PC-3 (cell line): ENCODE results near the gene LIN52. TPM values are rescaled to one million over a fixed set of nuclear protein-coding genes. Genes with fewer than 3 reads are reported as not detected.

ENCODE experiments used
- ATAC-seq: fragments of 200-7000 bp; cut with Tn5 transposase; 2 replicates; pipeline ENCODE4 v1.9.1; 2020; ENCODE audit warnings: mild to moderate bottlenecking, moderate library complexity
- BruUV-seq: library from RNA; stranded (reverse); fragments of 400-500 nt; replicated peaks from 2 replicates; lab custom pipeline; 2021; lab: Mats Ljungman, UMichigan
- CTCF ChIA-PET: fragments of 300-600 bp; sonication (Branson Sonifier 250); formaldehyde crosslinking; loops from one replicate; lab custom pipeline; 2022; ENCODE audit warnings: antibody characterized with exemption; lab: Charles Lee
- POLR2A ChIA-PET: fragments of 300-600 bp; sonication (Branson Sonifier 250); formaldehyde crosslinking; loops from one replicate; lab custom pipeline; 2022; ENCODE audit warnings: antibody characterized with exemption; ENCODE audit not compliant: unreplicated experiment; lab: Charles Lee
- DNase-seq: peaks from one replicate; pipeline ENCODE4 v3.0.0-alpha.2; 2015
- H2AFZ ChIP-seq: fragments of 300-600 bp; sonication (generic); 2 replicates; pipeline ENCODE4 v1.6.0; 2016; ENCODE audit warnings: antibody characterized with exemption, low read length
- H3F3A ChIP-seq: fragments of 300-600 bp; sonication (generic); one replicate; pipeline ENCODE4 v1.6.0; 2017; ENCODE audit warnings: antibody characterized with exemption, low read length, control low read depth, mild to moderate bottlenecking; ENCODE audit not compliant: unreplicated experiment
- H3K27ac ChIP-seq: fragments of 300-600 bp; sonication (generic); 2 replicates; pipeline ENCODE4 v1.5.1; 2016; ENCODE audit warnings: mild to moderate bottlenecking, low read length
- H3K27me3 ChIP-seq: fragments of 300-600 bp; sonication (generic); 2 replicates; pipeline ENCODE4 v1.6.1; 2016; ENCODE audit warnings: low read length, mixed read lengths
- H3K36me3 ChIP-seq: fragments of 300-600 bp; sonication (generic); 2 replicates; pipeline ENCODE4 v1.6.1; 2016; ENCODE audit warnings: low read depth, mixed run types, low read length, mixed read lengths
- H3K4me1 ChIP-seq: fragments of 300-600 bp; sonication (generic); 2 replicates; pipeline ENCODE4 v1.5.1; 2016; ENCODE audit warnings: low read length; ENCODE audit not compliant: insufficient read depth
- H3K4me2 ChIP-seq: fragments of 300-600 bp; sonication (generic); 2 replicates; pipeline ENCODE4 v1.6.0; 2016; ENCODE audit warnings: low read length
- H3K4me3 ChIP-seq: fragments of 300-600 bp; sonication (generic); 2 replicates; pipeline ENCODE4 v1.5.1; 2016; ENCODE audit warnings: mild to moderate bottlenecking, low read length, mixed read lengths
- H3K79me2 ChIP-seq: fragments of 300-600 bp; sonication (generic); 2 replicates; pipeline ENCODE4 v1.6.1; 2017; ENCODE audit warnings: low read length, mixed read lengths
- H3K9ac ChIP-seq: fragments of 300-600 bp; sonication (generic); 2 replicates; pipeline ENCODE4 v1.6.0; 2016; ENCODE audit warnings: mild to moderate bottlenecking, low read length
- H3K9me2 ChIP-seq: fragments of 300-600 bp; sonication (generic); replicated peaks from 2 replicates; pipeline ENCODE4 v1.6.1; 2016; ENCODE audit warnings: mixed run types, low read length, mixed read lengths
- H3K9me3 ChIP-seq: fragments of 300-600 bp; sonication (generic); 2 replicates; pipeline ENCODE4 v1.6.1; 2016; ENCODE audit warnings: low read length, mixed read lengths
- H4K20me1 ChIP-seq: fragments of 300-600 bp; sonication (generic); 2 replicates; pipeline ENCODE4 v1.6.1; 2016; ENCODE audit warnings: low read length, mixed read lengths
- CTCF ChIP-seq: fragments of 300-600 bp; sonication (generic); conservative IDR thresholded peaks from 2 replicates; pipeline ENCODE4 v1.5.1; 2017; ENCODE audit warnings: antibody characterized with exemption, low read depth, mild to moderate bottlenecking, low read length
- EZH2 ChIP-seq: fragments of 300-600 bp; sonication (generic); IDR thresholded peaks from one replicate; pipeline ENCODE4 v1.6.1; 2017; ENCODE audit warnings: antibody characterized with exemption, mild to moderate bottlenecking, low read length; ENCODE audit not compliant: unreplicated experiment
- EZH2phosphoT487 ChIP-seq: fragments of 300-600 bp; sonication (generic); IDR thresholded peaks from 2 replicates; pipeline ENCODE4 v1.6.1; 2018; ENCODE audit warnings: mild to moderate bottlenecking, antibody characterized with exemption, low read length, borderline replicate concordance
- intact Hi-C: fragments of 100-400 bp; cut with micrococcal nuclease; formaldehyde crosslinking; loops from 2 replicates; pipeline ENCODE4 v1.9.0; 2023
- total RNA-seq: library from RNA; depleted of rRNA; stranded (reverse); fragments of >200 nt; gene quantifications from 2 replicates; pipeline ENCODE4 v1.2.3, GENCODE V29; 2014

Gene LIN52
- total RNA-seq, 1 experiment from 2014 or later, result 8.4 TPM

GRCh38 chr14:74235017-74235416 lies 150.3 kb downstream of the LIN52 start:
- H3K9ac ChIP-seq, result no peak overlapping the region
- H3K79me2 ChIP-seq, result no peaks in the 10 kb centered on the region
- H3K36me3 ChIP-seq, result no peaks in the 10 kb centered on the region
- H4K20me1 ChIP-seq, result no peaks in the 10 kb centered on the region
- DNase-seq, result no peak
- no peak overlapping the region for H3K27ac ChIP-seq
- H2AFZ ChIP-seq, result no peak overlapping the region
- POLR2A ChIA-PET, result no interaction called here
- intact Hi-C loops, result no loop called here
- no peak for TF ChIP-seq EZH2phosphoT487
- TF ChIP-seq CTCF, result no peak
- no peak for TF ChIP-seq EZH2
- no peak overlapping the region for H3K4me3 ChIP-seq
- BruUV-seq, result no TSS peak
- no peak for ATAC-seq
- peaks cover 24% of the 10 kb centered on the region for H3K27me3 ChIP-seq
- H3K4me1 ChIP-seq, result no peaks in the 10 kb centered on the region
- H3K9me2 ChIP-seq, result no peaks in the 10 kb centered on the region
- CTCF ChIA-PET, result no interaction called here
- no peaks in the 10 kb centered on the region for H3K9me3 ChIP-seq
- H3K4me2 ChIP-seq, result no peak overlapping the region
- H3F3A ChIP-seq, result no peaks in the 10 kb centered on the region

GRCh38 chr14:74237441-74237840 lies 152.7 kb downstream of the LIN52 start:
- ATAC-seq, result no peak
- no peaks in the 10 kb centered on the region for H3K79me2 ChIP-seq
- no TSS peak for BruUV-seq
- peaks cover 36% of the 10 kb centered on the region for H3K27me3 ChIP-seq
- H4K20me1 ChIP-seq, result no peaks in the 10 kb centered on the region
- DNase-seq, result no peak
- CTCF ChIA-PET, result no interaction called here
- no peaks in the 10 kb centered on the region for H3K9me2 ChIP-seq
- H3K4me2 ChIP-seq, result no peak overlapping the region
- TF ChIP-seq CTCF (no peak), EZH2 (no peak), EZH2phosphoT487 (no peak)
- no peaks in the 10 kb centered on the region for H3K9me3 ChIP-seq
- H3K9ac ChIP-seq, result no peak overlapping the region
- intact Hi-C loops, result no loop called here
- no peaks in the 10 kb centered on the region for H3F3A ChIP-seq
- no peak overlapping the region for H2AFZ ChIP-seq
- no peaks in the 10 kb centered on the region for H3K36me3 ChIP-seq
- POLR2A ChIA-PET, result no interaction called here
- H3K27ac ChIP-seq, result no peak overlapping the region
- no peaks in the 10 kb centered on the region for H3K4me1 ChIP-seq
- no peak overlapping the region for H3K4me3 ChIP-seq

GRCh38 chr14:74238974-74239847 lies 154.5 kb downstream of the LIN52 start, which contains the start of gene VSX2:
Gene VSX2 (plus strand): TSS chr14:74239449. CDS start chr14:74239562, 113 bp downstream.
- POLR2A ChIA-PET, result no interaction called here
- Histone ChIP-seq H3K27ac (no peak within 1 kb of the TSS), H3K4me3 (no peak within 1 kb of the TSS), H3K9ac (no peak within 1 kb of the TSS), H4K20me1 (no peaks in the 10 kb centered on the region), H3K79me2 (no peaks in the 10 kb centered on the region), H3K27me3 (peaks cover 49% of the 10 kb centered on the region), H3F3A (no peaks in the 10 kb centered on the region), H2AFZ (no peak within 1 kb of the TSS), H3K4me2 (no peak within 1 kb of the TSS), H3K9me2 (no peaks in the 10 kb centered on the region), H3K36me3 (no peaks in the 10 kb centered on the region), H3K9me3 (no peaks in the 10 kb centered on the region), H3K4me1 (no peaks in the 10 kb centered on the region)
- DNase-seq, result no peak
- TF ChIP-seq EZH2phosphoT487, result no peak
- TF ChIP-seq CTCF, result no peak
- TF ChIP-seq EZH2, result no peak
- no TSS peak for BruUV-seq
- no peak for ATAC-seq
- CTCF ChIA-PET, result no interaction called here
- intact Hi-C loops, result no loop called here
